Astrocyte (in vitro differentiated cells and primary cell): ENCODE results near the gene ALDH1B1. TPM values are rescaled to one million over a fixed set of nuclear protein-coding genes. Genes with fewer than 3 reads are reported as not detected.

ENCODE experiments used
- DNase-seq: peaks from one replicate; pipeline ENCODE4 v3.0.0-alpha.2; 2010; ENCODE audit warnings: low read depth
- FAIRE-seq: peaks from 2 replicates; lab custom pipeline; 2011; peaks lifted over from hg19 to GRCh38; lab: Jason Lieb, UNC
- H2AFZ ChIP-seq: 2 replicates; pipeline ENCODE4 v1.6.0; 2012; ENCODE audit warnings: low read depth, low read length, inconsistent platforms
- H3K27ac ChIP-seq: 2 replicates; pipeline ENCODE4 v1.5.1; 2011; ENCODE audit warnings: low read depth, low read length, inconsistent platforms
- H3K27me3 ChIP-seq: 2 replicates; pipeline ENCODE4 v1.6.0; 2011; ENCODE audit warnings: low read length, inconsistent platforms; ENCODE audit not compliant: insufficient read depth
- H3K36me3 ChIP-seq: 2 replicates; pipeline ENCODE4 v1.5.1; 2011; ENCODE audit warnings: low read length, inconsistent platforms; ENCODE audit not compliant: insufficient read depth
- H3K4me1 ChIP-seq: 2 replicates; pipeline ENCODE4 v1.5.1; 2011; ENCODE audit warnings: low read length, inconsistent platforms; ENCODE audit not compliant: insufficient read depth
- H3K4me2 ChIP-seq: 2 replicates; pipeline ENCODE4 v1.6.0; 2012; ENCODE audit warnings: low read length, inconsistent platforms
- H3K4me3 ChIP-seq: 2 replicates; pipeline ENCODE4 v1.5.1; 2011; ENCODE audit warnings: low read depth, mild to moderate bottlenecking, low read length, inconsistent platforms; ENCODE audit not compliant: insufficient read depth
- H3K79me2 ChIP-seq: 2 replicates; pipeline ENCODE4 v1.6.0; 2012; ENCODE audit warnings: mild to moderate bottlenecking, low read length, inconsistent platforms; ENCODE audit not compliant: insufficient read depth
- H3K9ac ChIP-seq: 2 replicates; pipeline ENCODE4 v1.6.0; 2012; ENCODE audit warnings: mild to moderate bottlenecking, low read length, inconsistent platforms
- H3K9me3 ChIP-seq: 2 replicates; pipeline ENCODE4 v1.5.1; 2012; ENCODE audit warnings: low read depth, mild to moderate bottlenecking, low read length, inconsistent platforms; ENCODE audit not compliant: insufficient read depth
- H4K20me1 ChIP-seq: 2 replicates; pipeline ENCODE4 v1.6.0; 2012; ENCODE audit warnings: low read length, inconsistent platforms; ENCODE audit not compliant: insufficient read depth
- H3K27ac Mint-ChIP-seq: one replicate; pipeline ENCODE4 v1.8.0; 2021; ENCODE audit warnings: mild to moderate bottlenecking, mixed read lengths; ENCODE audit not compliant: unreplicated experiment
- H3K27me3 Mint-ChIP-seq: one replicate; pipeline ENCODE4 v1.8.0; 2021; ENCODE audit warnings: low read depth, mixed read lengths; ENCODE audit not compliant: unreplicated experiment
- H3K36me3 Mint-ChIP-seq: one replicate; pipeline ENCODE4 v1.8.0; 2021; ENCODE audit warnings: low read depth, mixed read lengths; ENCODE audit not compliant: unreplicated experiment
- H3K4me1 Mint-ChIP-seq: one replicate; pipeline ENCODE4 v1.8.0; 2021; ENCODE audit warnings: low read depth, mixed read lengths; ENCODE audit not compliant: unreplicated experiment
- H3K4me3 Mint-ChIP-seq: one replicate; pipeline ENCODE4 v1.8.0; 2021; ENCODE audit warnings: mild to moderate bottlenecking, moderate library complexity, mixed read lengths; ENCODE audit not compliant: unreplicated experiment
- H3K9me3 Mint-ChIP-seq: one replicate; pipeline ENCODE4 v1.8.0; 2021; ENCODE audit warnings: mild to moderate bottlenecking, mixed read lengths; ENCODE audit not compliant: unreplicated experiment
- CTCF ChIP-seq: IDR thresholded peaks from 2 replicates; pipeline ENCODE4 v1.5.1; 2011; ENCODE audit warnings: low read depth, mild to moderate bottlenecking, inconsistent platforms, low read length, moderate library complexity; ENCODE audit not compliant: insufficient read depth
- EZH2 ChIP-seq: IDR thresholded peaks from 2 replicates; pipeline ENCODE4 v1.6.1; 2012; ENCODE audit warnings: mild to moderate bottlenecking, low read length, inconsistent platforms; ENCODE audit not compliant: insufficient read depth
- total RNA-seq: library from RNA; stranded (reverse); gene quantifications from 2 replicates; pipeline ENCODE4 v1.2.1, GENCODE V29; 2021

ALDH1B1 gene
- total RNA-seq, 1 donor from 2014 or later: 124 TPM

GRCh38 chr9:38422555-38423260 is 30.2 kb downstream of the ALDH1B1 start:
- Histone ChIP-seq H3K27me3 (peaks cover 40% of the 10 kb centered on the region), H3K9ac (no peak overlapping the region), H3K79me2 (no peaks in the 10 kb centered on the region), H3K9me3 (no peaks in the 10 kb centered on the region), H3K27ac (no peak overlapping the region), H3K36me3 (no peaks in the 10 kb centered on the region), H3K4me3 (no peak overlapping the region), H3K4me1 (peaks cover 2% of the 10 kb centered on the region), H2AFZ (no peak overlapping the region), H4K20me1 (peaks cover 4% of the 10 kb centered on the region), H3K4me2 (no peak overlapping the region)
- DNase-seq (no peak), FAIRE-seq (no peak)
- no peaks in the 10 kb centered on the region for H3K9me3 Mint-ChIP-seq
- no peaks in the 10 kb centered on the region for H3K36me3 Mint-ChIP-seq
- no peak for TF ChIP-seq CTCF
- TF ChIP-seq EZH2: no peak
- H3K4me3 Mint-ChIP-seq: no peak overlapping the region
- no peak overlapping the region for H3K27ac Mint-ChIP-seq
- H3K27me3 Mint-ChIP-seq: peaks cover 40% of the 10 kb centered on the region
- H3K4me1 Mint-ChIP-seq: peaks cover 9% of the 10 kb centered on the region

GRCh38 chr9:38423273-38423972 is 30.9 kb downstream of the ALDH1B1 start:
- H3K9me3 Mint-ChIP-seq: no peaks in the 10 kb centered on the region
- H4K20me1 ChIP-seq: peaks cover 4% of the 10 kb centered on the region
- peak overlapping the region; percentile 85 for H2AFZ ChIP-seq
- DNase-seq: no peak
- no peaks in the 10 kb centered on the region for H3K79me2 ChIP-seq
- peaks cover 39% of the 10 kb centered on the region for H3K27me3 Mint-ChIP-seq
- peak overlapping the region; percentile 83 for H3K4me2 ChIP-seq
- FAIRE-seq: no peak
- no peaks in the 10 kb centered on the region for H3K36me3 Mint-ChIP-seq
- TF ChIP-seq CTCF (no peak), EZH2 (no peak)
- H3K27ac ChIP-seq: no peak overlapping the region
- H3K4me3 Mint-ChIP-seq: peak overlapping the region; percentile 66
- peaks cover 2% of the 10 kb centered on the region for H3K4me1 ChIP-seq
- peaks cover 9% of the 10 kb centered on the region for H3K4me1 Mint-ChIP-seq
- no peak overlapping the region for H3K27ac Mint-ChIP-seq
- peak overlapping the region; percentile 46 for H3K4me3 ChIP-seq
- H3K27me3 ChIP-seq: peaks cover 36% of the 10 kb centered on the region
- H3K9ac ChIP-seq: no peak overlapping the region
- H3K9me3 ChIP-seq: no peaks in the 10 kb centered on the region
- no peaks in the 10 kb centered on the region for H3K36me3 ChIP-seq
